Endothelial cell of umbilical vein (primary cell): ENCODE measurements around the gene UNC93B1. TPM values are rescaled to one million over a fixed set of nuclear protein-coding genes. Genes with fewer than 3 reads are reported as not detected.
"Not testable (repeated sequence)": the region's sequence is repeated elsewhere in the genome, so short reads cannot be mapped to it uniquely, and the experiment has no call there.

ENCODE experiments used
- BruUV-seq: library from RNA; stranded (reverse); fragments of 400-500 nt; replicated peaks from 2 replicates; lab custom pipeline; 2021; lab: Mats Ljungman, UMichigan
- CTCF ChIA-PET: fragments of 300-600, 350-600 bp; sonication (Branson Sonifier 250); formaldehyde crosslinking; loops from one replicate; lab custom pipeline; 2021; ENCODE audit warnings: antibody characterized with exemption, inconsistent platforms; lab: Charles Lee
- POLR2A ChIA-PET: fragments of 300-600, 350-600 bp; sonication (Branson Sonifier 250); formaldehyde crosslinking; loops from one replicate; lab custom pipeline; 2021; ENCODE audit warnings: antibody characterized with exemption, inconsistent platforms; lab: Charles Lee
- DNase-seq: peaks from one replicate; pipeline ENCODE4 v3.0.0-alpha.2; 2011; ENCODE audit warnings: low read depth, low spot score
- FAIRE-seq: peaks from 2 replicates; lab custom pipeline; 2011; peaks lifted over from hg19 to GRCh38; lab: Jason Lieb, UNC
- H2AFZ ChIP-seq: 2 replicates; pipeline ENCODE4 v1.6.0; 2012; ENCODE audit warnings: low read depth, low read length, control low read depth, inconsistent platforms
- H3K27ac ChIP-seq: 2 replicates; pipeline ENCODE4 v1.5.1; 2011; ENCODE audit warnings: low read depth, mild to moderate bottlenecking, control low read depth, low read length, moderate library complexity; ENCODE audit not compliant: insufficient read depth
- H3K27me3 ChIP-seq, 2 experiments: 2 replicates each; pipeline versions ENCODE4 v1.6.0 to v1.6.1; 2011; ENCODE audit warnings: low read length in 2 of 2, mixed read lengths in 1 of 2; ENCODE audit not compliant: control insufficient read depth in 2 of 2, insufficient read depth in 2 of 2
- H3K36me3 ChIP-seq, 2 experiments: 2 replicates in 1 of 2; 3 replicates in 1 of 2; pipeline ENCODE4 v1.5.1; 2011; ENCODE audit warnings: low read length in 2 of 2, mild to moderate bottlenecking in 1 of 2, moderate library complexity in 1 of 2; ENCODE audit not compliant: control insufficient read depth in 2 of 2, insufficient read depth in 2 of 2; ENCODE audit errors: extremely low read depth in 1 of 2
- H3K4me1 ChIP-seq: 3 replicates; pipeline ENCODE4 v1.5.1; 2011; ENCODE audit warnings: mild to moderate bottlenecking, low read length; ENCODE audit not compliant: control insufficient read depth, insufficient read depth; ENCODE audit errors: extremely low read depth
- H3K4me2 ChIP-seq: 2 replicates; pipeline ENCODE4 v1.6.1; 2011; ENCODE audit warnings: low read length, control low read depth, mixed read lengths; ENCODE audit not compliant: insufficient read depth
- H3K4me3 ChIP-seq, 3 experiments: fragments of 200-600 bp in 1 of 3; sonication (generic), shearing (Covaris generic) in 1 of 3; replicated peaks in 1 of 3; 2 replicates each; pipeline ENCODE4 v1.5.1; 2011 to 2016; ENCODE audit warnings: control low read depth in 3 of 3, low read length in 3 of 3, mild to moderate bottlenecking in 2 of 3, inconsistent platforms in 1 of 3, low read depth in 1 of 3, moderate library complexity in 1 of 3; ENCODE audit not compliant: insufficient read depth in 1 of 3
- H3K79me2 ChIP-seq: 2 replicates; pipeline ENCODE4 v1.6.0; 2012; ENCODE audit warnings: low read length, inconsistent platforms; ENCODE audit not compliant: control insufficient read depth, insufficient read depth
- H3K9ac ChIP-seq: replicated peaks from 2 replicates; pipeline ENCODE3; 2011; ENCODE audit warnings: low read length, control low read depth; ENCODE audit not compliant: insufficient read depth; ENCODE audit errors: extremely low read depth
- H3K9me1 ChIP-seq: replicated peaks from 3 replicates; pipeline ENCODE4 v1.6.0; 2011; ENCODE audit warnings: mild to moderate bottlenecking, low read length; ENCODE audit not compliant: control insufficient read depth, insufficient read depth; ENCODE audit errors: extremely low read depth
- H3K9me3 ChIP-seq: replicated peaks from 2 replicates; pipeline ENCODE4 v1.5.1; 2012; ENCODE audit warnings: low read length, inconsistent platforms; ENCODE audit not compliant: control insufficient read depth, insufficient read depth
- H4K20me1 ChIP-seq: replicated peaks from 2 replicates; pipeline ENCODE3; 2011; ENCODE audit warnings: mild to moderate bottlenecking, low read length; ENCODE audit not compliant: control insufficient read depth, insufficient read depth; ENCODE audit errors: extremely low read depth
- dilution Hi-C: fragments of 300-500 bp; cut with MboI; formaldehyde crosslinking; loops from one replicate; pipeline ENCODE4 v1.15.0; 2019; ENCODE audit warnings: low sequenced_read_pairs; ENCODE audit not compliant: extremely low pct_ligation_motif_present
- intact Hi-C: fragments of 100-400 bp; cut with micrococcal nuclease; formaldehyde crosslinking; loops from one replicate; pipeline ENCODE4 v1.10.0; 2022
- polyA plus RNA-seq, 4 experiments: library from polyadenylated mRNA; depleted of rRNA in 3 of 4; stranded (reverse) in 3 of 4; unstranded in 1 of 4; fragments of >200 nt; gene quantifications; 2 replicates each; pipeline versions ENCODE4 v1.2.1 to v1.2.3, GENCODE V29; 2011 to 2012; ENCODE audit warnings: missing spikeins in 1 of 4
- total RNA-seq: library from RNA; stranded (reverse); gene quantifications from 2 replicates; pipeline ENCODE4 v1.2.3, GENCODE V29; 2021

Gene UNC93B1
- total and polyA plus RNA-seq, 2 donors (not counting 3 experiments of a cell fraction or from before 2014, with no cell fraction given), result 10.6 to 18.9 TPM

DNA sequence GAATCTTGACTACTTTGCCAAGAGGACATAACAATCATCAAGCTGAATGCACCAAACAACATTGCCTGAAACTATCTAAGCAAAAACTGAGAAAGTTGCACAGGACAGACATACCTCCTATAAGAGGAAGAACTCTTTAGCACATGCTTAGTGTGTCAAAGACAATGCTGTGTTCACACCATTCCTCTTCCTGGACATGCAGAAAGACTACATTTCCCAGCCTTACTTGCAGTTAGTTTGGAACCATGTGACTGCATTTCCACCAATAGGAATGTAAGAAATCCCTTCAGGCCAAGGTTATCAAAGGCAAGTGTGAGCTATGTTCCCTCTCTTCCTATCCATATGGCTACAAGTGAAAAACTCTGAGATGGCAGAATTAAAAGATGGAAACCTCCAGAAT, 39.2 kb downstream of the UNC93B1 start:
- H3K27me3 ChIP-seq, H2AFZ ChIP-seq, DNase-seq, H3K79me2 ChIP-seq, POLR2A ChIA-PET, H3K4me3 ChIP-seq, H3K9ac ChIP-seq, H3K9me3 ChIP-seq, H3K27ac ChIP-seq, H4K20me1 ChIP-seq, intact Hi-C loops, H3K36me3 ChIP-seq, BruUV-seq, H3K4me2 ChIP-seq, FAIRE-seq, dilution Hi-C loops, H3K4me1 ChIP-seq, H3K9me1 ChIP-seq: not testable (repeated sequence)
- CTCF ChIA-PET, result interaction anchor here (0.6 kb wide), 1 partner anchor 411 kb away, joined by 3 read pairs; no protein-coding TSS in a partner anchor

DNA sequence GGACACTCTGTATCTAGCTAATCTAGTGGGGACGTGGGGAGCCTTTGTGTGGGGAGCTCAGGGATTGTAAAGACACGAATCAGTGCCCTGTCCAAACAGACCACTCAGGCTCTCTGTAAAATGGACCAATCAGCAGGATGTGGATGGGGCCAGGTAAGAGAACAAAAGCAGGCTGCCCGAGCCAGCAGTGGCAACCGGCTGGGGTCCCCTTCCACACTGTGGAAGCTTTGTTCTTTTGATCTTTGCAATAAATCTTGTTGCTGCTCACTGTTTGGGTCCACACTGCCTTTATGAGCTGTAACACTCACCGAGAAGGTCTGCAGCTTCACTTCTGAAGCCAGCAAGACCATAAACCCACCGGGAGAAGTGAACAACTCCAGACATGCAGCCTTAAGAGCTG, 40.0 kb downstream of the UNC93B1 start:
- H3K4me3 ChIP-seq, H2AFZ ChIP-seq, POLR2A ChIA-PET, BruUV-seq, dilution Hi-C loops, FAIRE-seq, H3K79me2 ChIP-seq, H3K9me3 ChIP-seq, H3K4me1 ChIP-seq, H4K20me1 ChIP-seq, DNase-seq, H3K27ac ChIP-seq, H3K9me1 ChIP-seq, H3K9ac ChIP-seq, intact Hi-C loops, H3K27me3 ChIP-seq, H3K4me2 ChIP-seq, H3K36me3 ChIP-seq: not testable (repeated sequence)
- CTCF ChIA-PET, result interaction anchor here (1.2 kb wide), 1 partner anchor 8 kb away, joined by 7 read pairs; no protein-coding TSS in a partner anchor

DNA sequence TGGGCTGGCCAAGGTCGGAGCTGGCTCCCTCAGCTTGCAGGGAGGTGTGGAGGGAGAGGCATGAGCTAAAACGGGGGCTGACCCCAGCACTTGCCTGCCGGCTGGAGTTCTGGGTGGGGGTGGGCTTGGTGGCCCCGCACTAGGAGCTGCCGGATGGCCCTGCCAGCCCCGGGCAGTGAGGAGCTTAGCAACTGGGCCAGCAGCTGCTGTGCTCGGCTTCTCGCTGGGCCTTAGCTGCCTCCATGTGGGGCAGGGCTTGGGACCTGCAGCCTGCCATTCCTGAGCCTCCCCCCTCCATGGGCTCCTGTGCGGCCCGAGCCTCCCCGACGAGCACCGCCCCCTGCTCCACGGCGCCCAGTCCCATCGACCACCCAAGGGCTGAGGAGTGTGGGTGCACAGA, 40.7 kb downstream of the UNC93B1 start:
- FAIRE-seq, result not testable (repeated sequence)

DNA sequence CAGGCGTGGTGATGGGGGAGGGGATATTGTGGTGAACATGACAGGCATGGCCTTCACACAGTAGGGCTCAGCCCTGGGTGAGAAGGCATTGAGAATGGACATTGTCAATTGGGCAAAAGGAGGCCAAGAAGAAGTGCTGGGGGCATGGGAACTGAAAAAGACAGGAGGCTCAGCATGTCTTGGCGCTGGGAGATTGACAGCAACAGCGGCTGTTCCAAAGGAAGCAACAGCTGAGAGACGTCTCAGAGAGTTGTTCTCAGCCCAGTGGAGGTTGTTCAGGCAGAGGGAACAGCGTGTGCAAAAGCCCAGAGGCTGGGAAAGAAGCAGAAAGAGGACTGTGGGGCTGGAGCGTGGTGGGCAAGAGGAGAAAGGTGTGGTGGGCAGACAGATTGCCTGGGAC, 47.7 kb downstream of the UNC93B1 start:
- H3K9me1 ChIP-seq, H3K36me3 ChIP-seq, H4K20me1 ChIP-seq, FAIRE-seq, H3K9ac ChIP-seq, H3K4me3 ChIP-seq, H3K27ac ChIP-seq, POLR2A ChIA-PET, intact Hi-C loops, H3K4me2 ChIP-seq, dilution Hi-C loops, H2AFZ ChIP-seq, BruUV-seq, DNase-seq, H3K27me3 ChIP-seq, H3K4me1 ChIP-seq, H3K79me2 ChIP-seq, H3K9me3 ChIP-seq: not testable (repeated sequence)
- CTCF ChIA-PET, result interaction anchor here (0.6 to 2.2 kb wide), 19 partner anchors 8 to 845 kb away, joined by 3 to 20 read pairs (median 4); partner anchors contain the start of gene NUDT8

More for the DNA sequence above, 40.7 kb downstream of the UNC93B1 start:
- H3K79me2 ChIP-seq, intact Hi-C loops, H3K4me2 ChIP-seq, H4K20me1 ChIP-seq, POLR2A ChIA-PET, DNase-seq, H3K9ac ChIP-seq, H3K9me1 ChIP-seq, H3K36me3 ChIP-seq, H3K9me3 ChIP-seq, H2AFZ ChIP-seq, H3K27ac ChIP-seq, H3K4me3 ChIP-seq, BruUV-seq, H3K4me1 ChIP-seq, H3K27me3 ChIP-seq, dilution Hi-C loops: not testable (repeated sequence)
- CTCF ChIA-PET, result interaction anchor here (1.2 kb wide), 1 partner anchor 8 kb away, joined by 7 read pairs; no protein-coding TSS in a partner anchor
